Panc1 (cell line): ENCODE data around the gene ZNF92.

Experiments
- CTCF ChIP-seq: fragments of 450-650 bp; IDR thresholded peaks from 2 replicates; pipeline ENCODE4 v1.5.1; 2017; ENCODE audit warnings: mild to moderate bottlenecking
- POLR2AphosphoS5 ChIP-seq: IDR thresholded peaks from 2 replicates; pipeline ENCODE4 v1.6.1; 2012; ENCODE audit warnings: mild to moderate bottlenecking, low read depth, low read length, moderate library complexity

DNA sequence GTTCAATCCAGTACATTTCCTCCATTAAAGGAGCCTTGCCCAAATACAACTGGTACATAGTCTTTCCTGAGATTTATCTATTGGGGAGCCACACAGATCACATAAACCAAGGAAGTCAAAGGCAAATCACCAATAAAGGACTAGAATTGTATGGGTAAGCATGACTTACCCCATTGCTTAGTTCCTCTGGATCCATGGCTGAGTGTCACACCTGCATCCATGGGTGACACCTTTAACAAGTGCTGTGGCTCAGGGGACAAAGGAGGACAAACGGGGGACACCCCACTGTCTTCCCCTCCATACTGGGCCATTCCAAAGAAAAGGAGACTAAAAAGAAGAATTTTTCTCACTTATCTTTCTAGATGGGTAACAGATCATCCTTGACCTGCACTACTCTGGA, 30.4 kb downstream of the ZNF92 start:
- no peak for TF ChIP-seq POLR2AphosphoS5
- TF ChIP-seq CTCF = no peak
